KMS-11 (cell line): ENCODE results near the gene SPECC1.

ENCODE experiments used
- H2AFZ ChIP-seq: fragments of 200-600 bp; sonication (generic); 2 replicates; pipeline ENCODE4 v1.6.1; 2016; ENCODE audit warnings: antibody characterized with exemption, mixed run types, low read depth
- H3K27ac ChIP-seq: fragments of 200-600 bp; sonication (generic); 2 replicates; pipeline ENCODE4 v1.6.1; 2016; ENCODE audit warnings: mild to moderate bottlenecking, mixed run types
- H3K27me3 ChIP-seq: fragments of 200-600 bp; sonication (generic); 2 replicates; pipeline ENCODE4 v1.6.1; 2017; ENCODE audit warnings: mild to moderate bottlenecking, low read depth, mixed run types, moderate library complexity; ENCODE audit not compliant: insufficient read depth
- H3K36me3 ChIP-seq: fragments of 200-600 bp; sonication (generic); 2 replicates; pipeline ENCODE4 v1.6.1; 2017; ENCODE audit warnings: mild to moderate bottlenecking, mixed run types; ENCODE audit not compliant: insufficient read depth
- H3K4me1 ChIP-seq: fragments of 200-600 bp; sonication (generic); 2 replicates; pipeline ENCODE4 v1.6.1; 2016; ENCODE audit warnings: mild to moderate bottlenecking, low read depth, mixed run types; ENCODE audit not compliant: poor library complexity, severe bottlenecking
- H3K4me2 ChIP-seq: fragments of 200-600 bp; sonication (generic); 2 replicates; pipeline ENCODE4 v1.7.0; 2016; ENCODE audit warnings: mild to moderate bottlenecking, mixed run types
- H3K4me3 ChIP-seq: fragments of 200-600 bp; sonication (generic); IDR thresholded peaks from 2 replicates; pipeline ENCODE4 v1.6.1; 2017; ENCODE audit warnings: low read depth, low read length, mixed read lengths; ENCODE audit not compliant: insufficient read depth
- H3K79me2 ChIP-seq: fragments of 200-600 bp; sonication (generic); 2 replicates; pipeline ENCODE4 v1.6.1; 2016; ENCODE audit warnings: low read depth, mixed run types; ENCODE audit not compliant: insufficient read depth
- H3K9ac ChIP-seq: fragments of 200-600 bp; sonication (generic); 2 replicates; pipeline ENCODE4 v1.6.1; 2016; ENCODE audit warnings: mild to moderate bottlenecking, mixed run types
- H4K20me1 ChIP-seq: fragments of 200-600 bp; sonication (generic); 2 replicates; pipeline ENCODE4 v1.6.1; 2016; ENCODE audit warnings: mild to moderate bottlenecking, mixed run types; ENCODE audit not compliant: insufficient read depth
- TF ChIP-seq, protein P1 (sequence below): fragments of 200-600 bp; sonication (generic); conservative IDR thresholded peaks from 2 replicates; pipeline ENCODE4 v1.6.1; 2017; ENCODE audit warnings: low read depth, mild to moderate bottlenecking, antibody characterized with exemption, low read length, moderate library complexity, mixed read lengths

SPECC1 gene

DNA sequence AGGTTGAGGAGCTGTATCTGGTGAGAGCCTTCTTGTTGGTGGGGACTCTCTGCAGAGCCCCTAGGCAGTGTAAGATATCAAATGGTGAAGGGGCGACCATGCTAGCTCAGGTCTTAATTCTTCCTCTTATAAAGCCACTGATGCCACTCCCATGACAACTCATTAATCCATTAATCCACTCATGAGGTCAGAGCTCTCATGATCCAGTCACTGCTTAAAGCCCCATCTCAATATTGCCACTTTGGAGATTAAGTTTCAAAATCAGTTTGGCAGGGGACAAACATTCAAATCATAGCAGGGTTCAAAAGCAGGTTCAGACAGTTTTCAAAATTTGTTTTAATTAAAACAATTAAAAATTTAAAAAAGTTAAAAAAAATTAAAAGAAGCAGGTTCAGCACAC lies 13.1 kb upstream of the SPECC1 start:
- TF ChIP-seq, protein P1, sequence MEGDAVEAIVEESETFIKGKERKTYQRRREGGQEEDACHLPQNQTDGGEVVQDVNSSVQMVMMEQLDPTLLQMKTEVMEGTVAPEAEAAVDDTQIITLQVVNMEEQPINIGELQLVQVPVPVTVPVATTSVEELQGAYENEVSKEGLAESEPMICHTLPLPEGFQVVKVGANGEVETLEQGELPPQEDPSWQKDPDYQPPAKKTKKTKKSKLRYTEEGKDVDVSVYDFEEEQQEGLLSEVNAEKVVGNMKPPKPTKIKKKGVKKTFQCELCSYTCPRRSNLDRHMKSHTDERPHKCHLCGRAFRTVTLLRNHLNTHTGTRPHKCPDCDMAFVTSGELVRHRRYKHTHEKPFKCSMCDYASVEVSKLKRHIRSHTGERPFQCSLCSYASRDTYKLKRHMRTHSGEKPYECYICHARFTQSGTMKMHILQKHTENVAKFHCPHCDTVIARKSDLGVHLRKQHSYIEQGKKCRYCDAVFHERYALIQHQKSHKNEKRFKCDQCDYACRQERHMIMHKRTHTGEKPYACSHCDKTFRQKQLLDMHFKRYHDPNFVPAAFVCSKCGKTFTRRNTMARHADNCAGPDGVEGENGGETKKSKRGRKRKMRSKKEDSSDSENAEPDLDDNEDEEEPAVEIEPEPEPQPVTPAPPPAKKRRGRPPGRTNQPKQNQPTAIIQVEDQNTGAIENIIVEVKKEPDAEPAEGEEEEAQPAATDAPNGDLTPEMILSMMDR, result no peak

DNA sequence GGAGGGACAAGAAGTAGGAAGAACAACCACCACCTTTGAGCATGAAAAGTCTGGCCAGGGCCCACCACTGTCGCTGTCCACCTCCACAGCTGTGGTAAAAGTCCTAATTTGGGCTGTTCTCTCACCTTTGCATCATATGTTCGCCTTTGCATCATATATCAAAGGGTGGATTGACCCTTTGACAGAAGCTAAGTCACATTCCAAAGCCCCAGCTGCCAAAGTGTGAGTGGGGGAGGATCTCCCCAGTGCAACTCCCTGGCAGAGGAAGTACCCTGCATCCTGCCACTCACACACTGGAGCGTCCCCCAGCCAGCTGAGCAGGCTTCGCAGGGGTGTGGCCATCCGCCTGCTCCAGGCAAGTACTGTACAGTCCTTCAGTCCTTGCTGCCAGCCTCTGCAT lies 12.7 kb upstream of the SPECC1 start:
- no peaks in the 10 kb centered on the region for H3K36me3 ChIP-seq
- H3K4me3 ChIP-seq, result no peak overlapping the region
- H3K27ac ChIP-seq, result no peak overlapping the region
- no peak overlapping the region for H3K9ac ChIP-seq
- no peaks in the 10 kb centered on the region for H3K79me2 ChIP-seq
- no peaks in the 10 kb centered on the region for H3K27me3 ChIP-seq
- TF ChIP-seq, protein P1, result no peak
- no peaks in the 10 kb centered on the region for H4K20me1 ChIP-seq
- H2AFZ ChIP-seq, result no peak overlapping the region
- peaks cover 4% of the 10 kb centered on the region for H3K4me1 ChIP-seq
- H3K4me2 ChIP-seq, result no peak overlapping the region

More for the DNA sequence above, 13.1 kb upstream of the SPECC1 start:
- no peaks in the 10 kb centered on the region for H3K79me2 ChIP-seq
- no peak overlapping the region for H3K27ac ChIP-seq
- peaks cover 4% of the 10 kb centered on the region for H3K4me1 ChIP-seq
- no peaks in the 10 kb centered on the region for H3K27me3 ChIP-seq
- no peak overlapping the region for H3K4me3 ChIP-seq
- no peak overlapping the region for H2AFZ ChIP-seq
- no peak overlapping the region for H3K4me2 ChIP-seq
- H3K9ac ChIP-seq, result no peak overlapping the region
- no peaks in the 10 kb centered on the region for H4K20me1 ChIP-seq
- H3K36me3 ChIP-seq, result no peaks in the 10 kb centered on the region

DNA sequence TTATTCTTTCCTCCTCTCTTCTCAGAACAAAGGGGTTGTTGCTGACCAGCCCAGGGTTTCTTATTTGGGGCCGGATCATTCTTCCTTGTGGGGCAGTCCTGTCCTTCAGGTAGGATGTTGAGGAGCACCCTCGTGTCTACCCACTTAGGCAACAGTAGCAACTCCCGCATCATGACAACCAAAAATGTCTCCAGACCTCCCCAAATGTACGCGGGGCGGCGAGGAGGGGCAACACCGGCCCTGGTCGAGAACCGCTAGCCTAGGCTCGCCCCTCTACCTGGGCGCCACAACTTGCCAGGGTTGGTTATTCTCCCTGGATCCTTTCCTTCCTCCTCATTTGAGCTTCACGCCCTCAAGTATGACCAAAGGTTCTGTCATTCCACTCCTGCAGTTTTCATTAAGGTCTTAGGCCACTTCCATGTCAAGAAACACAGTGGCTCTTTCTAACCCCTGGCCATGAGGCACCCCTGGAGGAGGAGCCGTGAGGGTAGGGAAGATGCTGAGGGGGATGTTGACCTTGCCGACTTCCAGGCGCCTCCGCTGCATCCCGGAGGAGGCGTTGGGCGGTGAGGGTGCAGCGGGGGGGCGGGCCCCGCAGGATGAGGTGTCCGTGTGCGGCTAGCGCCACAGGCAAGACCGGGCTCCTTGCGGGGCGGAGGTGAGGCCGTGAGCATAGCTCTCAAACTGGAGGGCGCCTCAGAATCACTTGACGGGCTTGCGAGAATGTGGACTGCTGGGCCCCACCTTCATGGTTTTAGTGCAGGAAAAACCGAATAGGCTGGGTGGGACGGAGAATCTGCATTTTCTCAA lies 712 bp upstream of the SPECC1 start:
- Histone ChIP-seq H3K4me3 (no peak overlapping the region), H3K79me2 (no peaks in the 10 kb centered on the region), H4K20me1 (no peaks in the 10 kb centered on the region), H3K27ac (no peak overlapping the region), H2AFZ (peak overlapping the region; percentile 90), H3K36me3 (no peaks in the 10 kb centered on the region), H3K4me2 (peak overlapping the region; percentile 78), H3K27me3 (no peaks in the 10 kb centered on the region; the same call in 1 of the 2 replicates), H3K4me1 (peaks cover 13% of the 10 kb centered on the region), H3K9ac (peak overlapping the region; percentile 22; the same call in 1 of the 2 replicates)
- TF ChIP-seq, protein P1, result no peak

DNA sequence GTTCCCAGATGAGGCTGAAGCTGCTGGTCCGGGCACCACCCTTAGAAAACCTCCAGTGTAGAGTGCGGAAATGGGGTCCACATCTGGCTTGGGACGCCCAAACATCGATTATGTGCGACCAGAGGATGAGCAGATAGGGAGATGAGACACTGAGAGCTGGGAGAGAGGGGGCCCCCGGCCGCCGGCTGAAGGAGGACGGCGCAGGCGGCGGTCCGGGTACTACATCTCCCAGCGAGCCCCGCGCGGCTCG lies 182 bp upstream of the SPECC1 start:
- Histone ChIP-seq H3K79me2 (no peaks in the 10 kb centered on the region), H3K27ac (no peak overlapping the region)

More for the DNA sequence above, 182 bp upstream of the SPECC1 start:
- H3K27me3 ChIP-seq, result no peaks in the 10 kb centered on the region; the same call in 1 of the 2 replicates
- peaks cover 13% of the 10 kb centered on the region for H3K4me1 ChIP-seq
- no peaks in the 10 kb centered on the region for H3K36me3 ChIP-seq
- peak overlapping the region; percentile 90 for H2AFZ ChIP-seq
- TF ChIP-seq, protein P1, result peak; percentile 57; the same call in 1 of the 2 replicates
- H3K9ac ChIP-seq, result peak overlapping the region; percentile 22; the same call in 1 of the 2 replicates
- H4K20me1 ChIP-seq, result no peaks in the 10 kb centered on the region
- H3K4me3 ChIP-seq, result no peak overlapping the region
- H3K4me2 ChIP-seq, result peak overlapping the region; percentile 78
